Smooth muscle cell of bladder (primary cell): ENCODE results near the gene PTCH1. TPM values are rescaled to one million over a fixed set of nuclear protein-coding genes. Genes with fewer than 3 reads are reported as not detected.

Experiments
- total RNA-seq: library from RNA; depleted of rRNA; stranded (reverse); fragments of >200 nt; gene quantifications from 2 replicates; pipeline ENCODE4 v1.2.3, GENCODE V29; 2014

The PTCH1 gene
- total RNA-seq: 2.0 and 3.7 TPM in 2 replicates

GRCh38 chr9:95516734-95517558 lies at the start of gene PTCH1:
TSS of gene PTCH1 (minus strand) at chr9:95516971.

Other genes starting within 250 kb of the PTCH1 start
- gene FANCC, start 199.3 kb downstream of the PTCH1 start, total RNA-seq: 2.9 and 3.7 TPM in 2 replicates